DMS79 treated with DMSO at 0.1 percent for 48 hours (cell line): ENCODE results near the gene OXT.
"Not testable (repeated sequence)": the region's sequence is repeated elsewhere in the genome, so short reads cannot be mapped to it uniquely, and the experiment has no call there.

Experiments
- DNase-seq: peaks from one replicate; lab custom pipeline; 2025; lab: John Stamatoyannopoulos, UW

OXT gene

DNA sequence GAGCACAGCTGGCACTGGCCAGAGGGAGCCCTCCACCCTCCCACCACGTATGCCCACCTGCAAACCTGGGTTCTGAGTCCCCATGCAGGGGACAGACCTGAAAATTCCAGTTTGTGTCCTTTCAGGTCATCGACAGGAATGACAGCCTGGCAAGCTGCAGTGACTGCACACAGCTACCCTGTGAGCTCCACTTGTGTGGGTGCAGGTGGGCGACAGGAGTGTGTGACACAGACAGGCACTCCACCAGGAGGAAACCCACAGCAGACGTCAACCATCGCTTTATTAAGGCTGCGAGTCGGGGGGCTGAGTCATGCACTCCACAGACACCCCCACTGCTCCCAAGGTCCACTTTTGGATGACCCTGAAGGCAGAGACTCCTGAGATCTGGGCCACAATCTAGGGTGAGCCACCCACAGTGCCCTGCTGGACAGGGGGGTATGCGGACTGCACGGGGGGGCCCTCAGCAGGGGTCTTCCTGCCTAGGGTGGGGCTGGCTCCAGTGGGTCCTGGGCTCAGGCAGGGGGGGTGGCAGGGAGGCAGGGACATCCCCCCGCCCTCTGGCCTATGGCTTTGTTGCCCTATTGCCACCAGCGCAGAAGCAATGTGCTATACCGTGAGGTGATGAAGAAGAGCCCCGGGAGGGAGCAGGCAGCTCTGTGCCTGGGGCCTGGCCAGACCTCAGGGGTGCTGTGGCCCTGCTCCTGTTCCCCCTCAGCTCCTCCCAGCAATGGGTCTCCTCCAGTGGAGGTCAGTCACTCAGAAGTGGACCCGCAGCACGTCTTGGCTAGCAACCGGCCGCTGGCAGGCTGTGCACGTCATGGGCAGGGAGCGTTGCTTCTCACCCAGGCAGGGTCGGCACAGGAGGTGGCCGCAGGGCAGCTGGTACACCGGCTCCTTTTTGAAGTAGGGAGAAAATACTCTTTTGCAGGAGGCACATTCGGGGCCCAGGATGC lies 38.2 kb downstream of the OXT start:
- DNase-seq, result no peak

DNA sequence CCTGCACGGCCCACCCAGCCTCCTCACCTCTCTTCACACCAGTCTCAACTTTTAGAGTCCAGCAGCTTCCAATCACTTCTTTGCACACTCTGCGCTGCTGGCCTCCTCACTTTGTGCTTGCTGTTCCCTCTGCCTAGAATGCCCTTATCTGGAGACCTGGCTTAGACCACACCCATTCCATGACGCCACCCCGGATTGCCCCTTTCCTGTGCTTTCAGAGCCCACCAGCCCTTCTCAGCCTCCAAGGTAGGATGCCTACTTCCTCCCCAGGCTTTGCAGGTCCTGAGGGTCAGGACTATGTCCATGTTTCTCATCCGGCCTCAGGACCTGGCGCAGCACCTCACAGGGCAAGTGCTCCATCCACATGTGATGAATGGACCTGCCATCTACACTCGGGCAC lies 40.1 kb downstream of the OXT start:
- no peak for DNase-seq

DNA sequence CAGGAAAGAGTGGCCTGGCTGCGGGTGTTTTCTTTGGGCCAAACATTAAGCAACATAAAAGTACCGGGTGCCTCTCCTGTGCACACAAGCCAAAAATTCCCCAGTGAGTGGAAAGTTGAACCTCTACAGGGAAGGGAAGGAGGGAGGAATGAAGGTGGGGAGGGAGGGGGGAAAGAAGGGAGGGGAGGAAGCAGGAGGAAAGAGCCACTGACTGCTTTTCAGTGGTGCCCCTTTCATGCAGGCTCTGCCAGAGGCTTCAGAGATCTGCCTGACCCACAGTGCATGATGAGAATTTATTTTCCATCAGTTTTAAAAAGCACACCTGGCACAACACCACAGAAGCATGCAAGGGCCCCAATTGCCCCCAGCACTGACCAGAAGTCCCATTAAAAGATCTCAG lies 40.6 kb downstream of the OXT start:
- DNase-seq, result no peak

DNA sequence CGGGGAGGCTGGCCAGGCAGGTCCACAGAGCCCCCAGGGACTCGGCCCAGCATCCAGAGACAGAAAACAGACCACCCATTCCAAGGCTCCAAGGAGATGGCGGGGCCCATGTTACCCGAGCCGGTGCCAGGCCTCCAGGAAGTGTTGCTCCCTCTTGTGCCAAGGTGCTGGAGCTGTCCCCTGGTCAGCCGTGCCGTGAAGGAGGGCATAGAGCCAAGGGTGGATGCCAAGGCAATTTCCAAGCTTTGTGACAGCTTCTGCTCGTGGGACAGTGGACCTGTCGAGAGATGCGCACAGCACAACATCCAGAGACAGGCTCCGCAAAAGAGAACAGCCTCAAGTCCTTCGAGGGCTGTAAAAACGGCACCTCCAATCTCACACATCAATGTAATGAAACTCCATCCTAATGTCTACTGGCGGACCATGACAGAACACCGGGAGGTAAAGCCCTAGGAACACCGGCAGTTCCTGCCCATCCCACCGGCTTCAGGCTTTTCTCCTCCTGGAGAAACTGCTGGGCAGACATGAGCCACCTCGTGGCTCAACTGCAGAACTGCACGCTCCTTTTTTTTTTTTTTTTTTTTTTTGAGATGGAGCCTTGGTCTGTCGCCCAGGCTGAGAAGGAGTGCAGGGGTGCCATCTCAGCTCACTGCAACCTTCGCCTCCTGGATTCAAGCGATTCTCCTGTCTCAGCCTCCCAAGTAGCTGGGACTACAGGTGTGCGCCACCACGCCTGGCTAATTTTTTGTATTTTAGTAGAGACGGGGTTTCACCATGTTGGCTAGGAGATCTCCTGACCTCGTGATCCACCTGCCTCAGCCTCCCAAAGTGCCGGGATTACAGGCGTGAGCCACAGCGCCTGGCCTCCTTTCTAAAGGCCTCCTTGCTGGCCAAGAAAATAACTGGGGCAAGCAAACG lies 44.0 kb downstream of the OXT start:
- DNase-seq, result peak; percentile 18

DNA sequence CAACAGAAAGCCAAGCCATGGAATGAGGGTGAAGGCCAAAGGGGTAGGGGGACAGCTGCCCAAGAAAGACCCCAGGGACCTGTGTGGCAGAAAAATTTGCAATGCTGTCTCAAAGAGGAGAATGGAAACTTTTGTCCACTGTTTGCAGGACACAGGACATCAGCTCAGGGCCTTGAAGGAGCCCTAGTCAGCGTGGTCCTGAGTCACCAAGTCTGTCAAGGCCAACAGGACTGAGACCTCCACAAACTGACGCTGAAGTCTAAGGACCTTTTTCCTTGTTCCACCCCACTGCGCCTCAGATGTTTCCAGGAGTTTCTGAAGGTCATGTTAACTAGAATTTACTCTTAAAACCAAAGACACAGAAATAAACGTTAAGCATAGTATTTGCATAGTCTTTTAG lies 44.9 kb downstream of the OXT start:
- no peak for DNase-seq

DNA sequence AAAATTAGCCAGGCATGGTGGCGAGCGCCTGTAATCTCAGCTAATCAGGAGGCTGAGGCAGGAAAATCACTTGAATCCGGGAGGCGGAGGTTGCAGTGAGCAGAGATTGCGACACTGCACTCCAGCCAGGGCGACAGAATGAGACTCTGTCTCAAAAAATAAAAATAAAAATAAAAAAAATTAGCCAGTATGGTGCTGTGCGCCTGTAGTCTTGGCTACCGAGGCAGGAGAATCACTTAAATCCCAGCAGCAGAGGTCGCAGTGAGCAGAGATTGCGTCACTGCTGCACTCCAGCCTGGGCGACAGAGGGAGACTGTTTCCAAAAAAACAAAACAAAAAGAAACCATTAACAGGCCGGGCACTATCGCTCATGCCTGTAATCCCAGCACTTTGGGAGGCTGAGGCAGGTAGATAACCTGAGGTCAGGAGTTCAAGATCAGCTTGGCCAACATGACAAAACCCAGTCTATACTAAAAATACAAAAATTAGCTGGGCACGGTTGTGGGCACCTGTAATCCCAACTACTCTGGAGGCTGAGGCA lies 46.5 kb downstream of the OXT start:
- DNase-seq, result not testable (repeated sequence)

DNA sequence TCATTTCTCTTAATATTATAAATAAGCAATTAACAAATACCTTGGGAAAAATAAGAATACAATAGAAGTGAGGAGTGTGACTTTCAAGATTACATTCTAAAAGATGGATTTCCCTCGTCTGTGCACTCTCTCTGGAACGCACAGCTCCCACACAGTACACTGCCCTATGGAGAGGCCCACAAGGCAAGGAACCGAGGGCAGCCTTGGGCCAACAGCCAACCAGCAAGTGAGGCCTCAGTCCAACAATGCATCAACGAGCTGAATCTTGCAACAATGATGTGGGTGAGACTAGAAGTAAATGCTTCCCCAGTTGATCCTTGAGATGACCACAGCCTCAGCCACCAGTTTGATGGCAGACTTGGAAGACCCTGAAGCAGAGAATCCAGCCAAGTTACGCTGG lies 47.6 kb downstream of the OXT start:
- no peak for DNase-seq

DNA sequence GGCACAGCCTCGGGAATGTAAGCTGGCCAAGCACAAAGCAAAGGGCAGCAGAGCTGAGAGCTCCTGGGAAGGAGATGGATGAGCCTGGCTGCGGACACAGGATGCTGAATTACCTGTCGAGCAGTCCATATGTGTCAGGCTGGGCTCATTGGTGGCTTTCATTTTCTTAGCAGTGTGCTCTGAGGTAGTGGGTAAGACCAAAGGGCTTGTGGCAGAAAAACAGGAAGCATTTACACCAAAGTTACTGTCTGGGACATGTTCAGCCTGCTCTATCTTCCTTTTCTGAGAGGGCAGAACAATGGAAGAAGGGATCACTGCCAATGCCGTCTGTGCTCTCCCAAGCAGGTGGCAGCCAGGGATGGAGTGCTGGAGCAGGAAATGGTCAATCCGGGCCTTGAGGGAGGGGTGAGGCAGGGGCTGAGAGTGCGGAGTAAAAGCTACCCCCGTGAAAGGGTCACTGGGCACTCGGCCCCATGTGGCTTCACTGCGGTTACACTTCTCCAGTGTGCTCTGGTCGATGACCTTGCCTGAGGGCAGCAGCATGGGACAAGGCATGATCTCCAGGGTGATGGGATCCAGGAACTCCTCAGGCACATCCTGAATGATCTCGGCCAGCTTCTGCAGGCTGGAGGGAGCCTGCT lies 50.0 kb downstream of the OXT start:
- DNase-seq, result no peak
